Esophagus squamous epithelium (tissue), 4 donors: ENCODE results near the gene ABCE1.
"Not testable (repeated sequence)": the region's sequence is repeated elsewhere in the genome, so short reads cannot be mapped to it uniquely, and the experiment has no call there.

Source experiments
- POLR2A ChIP-seq, 4 donors: fragments of 450-650 bp; IDR thresholded peaks; one replicate each; pipeline ENCODE4 v1.6.1; 2017; ENCODE audit warnings: antibody characterized with exemption in 4 of 4, mild to moderate bottlenecking in 4 of 4, moderate library complexity in 3 of 4
- TF ChIP-seq, protein P1 (sequence below), 6 experiments: fragments of 450-650 bp in 4 of 6; fragments of 200-600 bp in 2 of 6; sonication (generic) in 2 of 6; IDR thresholded peaks; one replicate each; pipeline ENCODE4 v1.5.1; 2016 to 2019; ENCODE audit warnings: antibody characterized with exemption in 6 of 6, mild to moderate bottlenecking in 4 of 6, moderate library complexity in 4 of 6

DNA sequence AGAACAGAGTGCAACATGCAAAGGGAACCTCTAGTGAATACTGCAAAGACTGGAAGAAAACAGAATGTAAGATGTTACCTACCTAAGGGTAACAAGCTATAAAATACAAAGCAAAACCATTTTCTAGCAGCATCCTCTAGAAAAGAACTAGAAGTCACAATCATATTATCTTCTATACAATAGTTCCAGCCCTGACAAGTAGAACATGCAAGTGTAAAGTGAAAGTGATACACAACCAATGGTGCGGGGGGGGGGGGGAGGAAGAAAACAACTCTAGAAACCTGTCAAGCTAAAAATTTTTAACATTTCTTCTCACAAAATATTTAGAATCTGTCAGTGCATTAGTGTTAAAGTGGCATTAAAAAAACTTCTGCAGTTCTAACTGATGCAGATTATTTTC lies 38.1 kb downstream of the ABCE1 start:
- TF ChIP-seq, protein P1, sequence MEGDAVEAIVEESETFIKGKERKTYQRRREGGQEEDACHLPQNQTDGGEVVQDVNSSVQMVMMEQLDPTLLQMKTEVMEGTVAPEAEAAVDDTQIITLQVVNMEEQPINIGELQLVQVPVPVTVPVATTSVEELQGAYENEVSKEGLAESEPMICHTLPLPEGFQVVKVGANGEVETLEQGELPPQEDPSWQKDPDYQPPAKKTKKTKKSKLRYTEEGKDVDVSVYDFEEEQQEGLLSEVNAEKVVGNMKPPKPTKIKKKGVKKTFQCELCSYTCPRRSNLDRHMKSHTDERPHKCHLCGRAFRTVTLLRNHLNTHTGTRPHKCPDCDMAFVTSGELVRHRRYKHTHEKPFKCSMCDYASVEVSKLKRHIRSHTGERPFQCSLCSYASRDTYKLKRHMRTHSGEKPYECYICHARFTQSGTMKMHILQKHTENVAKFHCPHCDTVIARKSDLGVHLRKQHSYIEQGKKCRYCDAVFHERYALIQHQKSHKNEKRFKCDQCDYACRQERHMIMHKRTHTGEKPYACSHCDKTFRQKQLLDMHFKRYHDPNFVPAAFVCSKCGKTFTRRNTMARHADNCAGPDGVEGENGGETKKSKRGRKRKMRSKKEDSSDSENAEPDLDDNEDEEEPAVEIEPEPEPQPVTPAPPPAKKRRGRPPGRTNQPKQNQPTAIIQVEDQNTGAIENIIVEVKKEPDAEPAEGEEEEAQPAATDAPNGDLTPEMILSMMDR (IDR thresholded peaks at IDR 0.05): not testable (repeated sequence)
- not testable (repeated sequence) for TF ChIP-seq POLR2A (IDR thresholded peaks at IDR 0.05)
